Keratinocyte (primary cell): ENCODE data around the gene EFCAB8. TPM values are rescaled to one million over a fixed set of nuclear protein-coding genes. Genes with fewer than 3 reads are reported as not detected.
A peak's percentile ranks its signal among the peaks of the same experiment; 100 is the strongest.

Experiments used
- DNase-seq: peaks from one replicate; pipeline ENCODE4 v3.0.0-alpha.2; 2011; ENCODE audit warnings: low read depth, missing footprints, low spot score
- FAIRE-seq: peaks from 2 replicates; lab custom pipeline; 2011; peaks lifted over from hg19 to GRCh38; lab: Jason Lieb, UNC
- H2AFZ ChIP-seq: 2 replicates; pipeline ENCODE4 v1.6.0; 2012; ENCODE audit warnings: low read length, control low read depth, inconsistent platforms; ENCODE audit not compliant: control insufficient read depth
- H3K27ac ChIP-seq: 2 replicates; pipeline ENCODE4 v1.5.1; 2011; ENCODE audit warnings: low read length; ENCODE audit not compliant: control insufficient read depth, insufficient read depth
- H3K27me3 ChIP-seq: 3 replicates; pipeline ENCODE4 v1.6.0; 2011; ENCODE audit warnings: low read length; ENCODE audit not compliant: control insufficient read depth, insufficient read depth; ENCODE audit errors: extremely low read depth
- H3K36me3 ChIP-seq, 2 experiments: 2 replicates in 1 of 2; 3 replicates in 1 of 2; pipeline ENCODE4 v1.5.1; 2011; ENCODE audit warnings: low read length in 2 of 2, mild to moderate bottlenecking in 1 of 2; ENCODE audit not compliant: control insufficient read depth in 2 of 2, insufficient read depth in 2 of 2; ENCODE audit errors: extremely low read depth in 1 of 2
- H3K4me1 ChIP-seq: 3 replicates; pipeline ENCODE4 v1.5.1; 2011; ENCODE audit warnings: low read length; ENCODE audit not compliant: control insufficient read depth, insufficient read depth; ENCODE audit errors: extremely low read depth
- H3K4me2 ChIP-seq: 3 replicates; pipeline ENCODE4 v1.6.0; 2011; ENCODE audit warnings: low read depth, low read length; ENCODE audit not compliant: control insufficient read depth, insufficient read depth; ENCODE audit errors: extremely low read depth
- H3K4me3 ChIP-seq, 3 experiments: fragments of 200-600 bp in 1 of 3; sonication (generic) in 1 of 3; 2 replicates in 2 of 3; 3 replicates in 1 of 3; pipeline ENCODE4 v1.5.1; 2011 to 2016; ENCODE audit warnings: low read length in 3 of 3, mild to moderate bottlenecking in 3 of 3, control low read depth in 2 of 3, inconsistent platforms in 1 of 3, low read depth in 1 of 3, mixed read lengths in 1 of 3, mixed run types in 1 of 3, moderate library complexity in 1 of 3; ENCODE audit not compliant: control insufficient read depth in 2 of 3, insufficient read depth in 2 of 3; ENCODE audit errors: extremely low read depth in 1 of 3
- H3K79me2 ChIP-seq: 2 replicates; pipeline ENCODE4 v1.6.0; 2012; ENCODE audit warnings: low read length; ENCODE audit not compliant: control insufficient read depth, insufficient read depth
- H3K9ac ChIP-seq: 3 replicates; pipeline ENCODE4 v1.6.0; 2011; ENCODE audit warnings: low read length; ENCODE audit not compliant: control insufficient read depth, insufficient read depth; ENCODE audit errors: extremely low read depth
- H3K9me1 ChIP-seq: 3 replicates; pipeline ENCODE4 v1.6.0; 2011; ENCODE audit warnings: low read length; ENCODE audit not compliant: control insufficient read depth, insufficient read depth; ENCODE audit errors: extremely low read depth
- H3K9me3 ChIP-seq: 2 replicates; pipeline ENCODE4 v1.5.1; 2012; ENCODE audit warnings: low read depth, low read length; ENCODE audit not compliant: control insufficient read depth
- H4K20me1 ChIP-seq: 3 replicates; pipeline ENCODE4 v1.6.0; 2011; ENCODE audit warnings: low read length; ENCODE audit not compliant: control insufficient read depth, insufficient read depth; ENCODE audit errors: extremely low read depth
- CTCF ChIP-seq, 3 experiments: IDR thresholded peaks in 1 of 3; conservative IDR thresholded peaks in 1 of 3; optimal IDR thresholded peaks in 1 of 3; 2 replicates in 2 of 3; 3 replicates in 1 of 3; pipeline versions ENCODE3 to v1.5.1; 2011; ENCODE audit warnings: low read length in 3 of 3, mild to moderate bottlenecking in 3 of 3, moderate library complexity in 2 of 3, control low read depth in 1 of 3, inconsistent platforms in 1 of 3; ENCODE audit not compliant: insufficient read depth in 2 of 3; ENCODE audit errors: extremely low read depth in 1 of 3
- EZH2 ChIP-seq: IDR thresholded peaks from one replicate; pipeline ENCODE4 v1.6.1; 2012; ENCODE audit warnings: inconsistent platforms, mild to moderate bottlenecking, low read length, moderate library complexity
- dilution Hi-C: fragments of 300-500 bp; cut with MboI; formaldehyde crosslinking; loops from one replicate; pipeline ENCODE4 v1.7.0; 2020; ENCODE audit warnings: low sequenced_read_pairs; ENCODE audit not compliant: extremely low pct_ligation_motif_present
- polyA plus RNA-seq, 5 experiments: library from polyadenylated mRNA; depleted of rRNA in 3 of 5; stranded (reverse) in 3 of 5; stranded (forward) in 1 of 5; unstranded in 1 of 5; fragments of >200 nt; gene quantifications; 1 replicate in 1 of 5; 2 replicates in 3 of 5; 3 replicates in 1 of 5; pipeline versions ENCODE4 v1.2.1 to v1.2.3, GENCODE V29; 2011 to 2012; ENCODE audit warnings: missing spikeins in 2 of 5, low read depth in 1 of 5, low replicate concordance in 1 of 5

EFCAB8 gene
- polyA plus RNA-seq, 1 donor (not counting 4 experiments of a cell fraction or from before 2014, with no cell fraction given), result 0.03 TPM

GRCh38 chr20:33005132-33005566, 146.4 kb downstream of the EFCAB8 start:
- Histone ChIP-seq H3K27me3 (peaks cover 3% of the 10 kb centered on the region), H3K36me3 (no peaks in the 10 kb centered on the region), H3K4me2 (no peak overlapping the region), H3K4me3 (no peak overlapping the region), H3K27ac (no peak overlapping the region), H3K9me1 (no peaks in the 10 kb centered on the region), H4K20me1 (no peaks in the 10 kb centered on the region), H2AFZ (no peak overlapping the region), H3K9ac (no peak overlapping the region), H3K79me2 (no peaks in the 10 kb centered on the region), H3K9me3 (no peaks in the 10 kb centered on the region), H3K4me1 (no peaks in the 10 kb centered on the region)
- TF ChIP-seq EZH2 (no peak), CTCF (optimal IDR thresholded peaks at IDR 0.05 in 1 of 3, IDR thresholded peaks at IDR 0.05 in 1 of 3, conservative IDR thresholded peaks at IDR 0.05 in 1 of 3; ENCODE audit: extremely low read depth in 1 of 3, insufficient read depth in 2 of 3, low read length in 3 of 3) (peak; percentile 34 to 53 (median 49))
- dilution Hi-C loops, result no loop called here
- DNase-seq (no peak), FAIRE-seq (no peak)

- FAIRE-seq (no peak), DNase-seq (no peak)
- H3K9me1 ChIP-seq, result no peaks in the 10 kb centered on the region
- no peak overlapping the region for H3K27ac ChIP-seq
- H3K9ac ChIP-seq, result no peak overlapping the region
- H2AFZ ChIP-seq, result no peak overlapping the region
- H3K36me3 ChIP-seq, result no peaks in the 10 kb centered on the region
- dilution Hi-C loops, result no loop called here
- H3K27me3 ChIP-seq, result peaks cover 3% of the 10 kb centered on the region
- H3K4me3 ChIP-seq, result no peak overlapping the region
- TF ChIP-seq EZH2, result no peak
- TF ChIP-seq CTCF (optimal IDR thresholded peaks at IDR 0.05 in 1 of 3, IDR thresholded peaks at IDR 0.05 in 1 of 3, conservative IDR thresholded peaks at IDR 0.05 in 1 of 3; ENCODE audit: extremely low read depth in 1 of 3, insufficient read depth in 2 of 3, low read length in 3 of 3), result no peak
- no peak overlapping the region for H3K4me2 ChIP-seq
- H3K4me1 ChIP-seq, result no peaks in the 10 kb centered on the region
- no peaks in the 10 kb centered on the region for H4K20me1 ChIP-seq
- no peaks in the 10 kb centered on the region for H3K79me2 ChIP-seq
- H3K9me3 ChIP-seq, result no peaks in the 10 kb centered on the region
These were observed 147.4 kb downstream of the EFCAB8 start for GRCh38 chr20:33005908-33006775.
